GM12878 (cell line): Measurements from ENCODE around the gene CRY1. TPM values are rescaled to one million over a fixed set of nuclear protein-coding genes. Genes with fewer than 3 reads are reported as not detected.

Experiments
- CEBPB ChIP-seq, 2 experiments: fragments of 150-350 bp in 1 of 2; IDR thresholded peaks; 2 replicates each; pipeline ENCODE4 v1.6.1; 2012 to 2014; ENCODE audit warnings: low read depth in 2 of 2, low read length in 2 of 2, borderline replicate concordance in 1 of 2, inconsistent platforms in 1 of 2
- CHD1 ChIP-seq: IDR thresholded peaks from 2 replicates; pipeline ENCODE4 v1.6.1; 2012; ENCODE audit warnings: low read depth, low read length, improper control_type of control experiment
- CTCF ChIP-seq, 3 experiments: IDR thresholded peaks in 2 of 3; conservative IDR thresholded peaks in 1 of 3; 2 replicates each; pipeline ENCODE4 v1.5.1; 2011; ENCODE audit warnings: low read depth in 3 of 3, low read length in 3 of 3, mild to moderate bottlenecking in 3 of 3, control low read depth in 2 of 3, moderate library complexity in 2 of 3, inconsistent platforms in 1 of 3, mixed read lengths in 1 of 3; ENCODE audit not compliant: control insufficient read depth in 2 of 3, insufficient read depth in 1 of 3; ENCODE audit errors: extremely low read depth in 1 of 3
- HDAC2 ChIP-seq: fragments of 200-600 bp; sonication (generic); IDR thresholded peaks from 2 replicates; pipeline ENCODE4 v1.6.1; 2017
- PBX3 ChIP-seq: IDR thresholded peaks from 2 replicates; pipeline ENCODE4 v1.6.1; 2011; ENCODE audit warnings: mild to moderate bottlenecking, low read depth, low read length, moderate library complexity; ENCODE audit not compliant: insufficient replicate concordance
- RB1 ChIP-seq: fragments of 450-650 bp; formaldehyde crosslinking; IDR thresholded peaks from 2 replicates; pipeline ENCODE4 v1.6.1; 2017; ENCODE audit warnings: mild to moderate bottlenecking, borderline replicate concordance
- SIX5 ChIP-seq: IDR thresholded peaks from 2 replicates; pipeline ENCODE4 v1.6.1; 2011; ENCODE audit warnings: mild to moderate bottlenecking, low read depth, low read length, moderate library complexity; ENCODE audit not compliant: severe bottlenecking
- SMC3 ChIP-seq: IDR thresholded peaks from 2 replicates; pipeline ENCODE4 v1.6.1; 2011; ENCODE audit warnings: low read length, improper control_type of control experiment, borderline replicate concordance
- ZNF592 ChIP-seq: fragments of 450-650 bp; IDR thresholded peaks from 2 replicates; pipeline ENCODE4 v1.6.1; 2017; ENCODE audit warnings: mild to moderate bottlenecking, moderate library complexity
- ZSCAN29 ChIP-seq: fragments of 450-650 bp; IDR thresholded peaks from 2 replicates; pipeline ENCODE4 v1.6.1; 2017; ENCODE audit warnings: mild to moderate bottlenecking, moderate library complexity
- polyA plus RNA-seq, 11 experiments: library from polyadenylated mRNA; depleted of rRNA in 4 of 11; unstranded in 6 of 11; stranded (reverse) in 5 of 11; fragments of >200 nt; fragmentation: Nextera tagmentation in 4 of 11; fragmentation: Illumina TruSeq in 1 of 11; extraction: Ambion mirVana in 4 of 11; extraction: Trizol in 1 of 11; gene quantifications; 1 replicate in 1 of 11; 2 replicates in 10 of 11; pipeline versions ENCODE4 v1.2.1 to v1.2.3, GENCODE V29; 2011 to 2016; ENCODE audit warnings: inconsistent platforms in 2 of 11, missing spikeins in 2 of 11, low read depth in 1 of 11
- total RNA-seq, 4 experiments: library from RNA; depleted of rRNA in 3 of 4; stranded (reverse); fragments of >200 nt in 3 of 4; fragmentation: Illumina TruSeq in 1 of 4; extraction: Trizol in 1 of 4; gene quantifications; 2 replicates each; pipeline versions ENCODE4 v1.2.1 to v1.2.3, GENCODE V29; 2013 to 2021

Gene CRY1
- total and polyA plus RNA-seq, 10 of the 15 experiments (the other 5 are each of a cell fraction or from before 2014, with no cell fraction given), result 1.6 to 10.9 (median 5.4) TPM

GRCh38 chr12:107032266-107032665, 61.1 kb downstream of the CRY1 start (continued):
- TF ChIP-seq PBX3, result no peak
- TF ChIP-seq ZSCAN29, result no peak
- TF ChIP-seq ZNF592, result no peak
- no peak for TF ChIP-seq SIX5
- TF ChIP-seq SMC3, result no peak
- TF ChIP-seq RB1, result no peak
- no peak for TF ChIP-seq CHD1
- TF ChIP-seq CTCF (IDR thresholded peaks at IDR 0.05 in 2 of 3, conservative IDR thresholded peaks at IDR 0.05 in 1 of 3; ENCODE audit: control insufficient read depth in 2 of 3, extremely low read depth in 1 of 3, insufficient read depth in 1 of 3, low read depth in 3 of 3, low read length in 3 of 3), result no peak
- TF ChIP-seq HDAC2, result no peak
- TF ChIP-seq CEBPB (IDR thresholded peaks at IDR 0.05; ENCODE audit: borderline replicate concordance in 1 of 2, low read depth in 2 of 2, low read length in 2 of 2), result no peak
